NCI-H82 (cell line): ENCODE measurements around the gene LHX3.
"Not testable (repeated sequence)": the region's sequence is repeated elsewhere in the genome, so short reads cannot be mapped to it uniquely, and the experiment has no call there.

Experiments used
- DNase-seq: peaks from one replicate; lab custom pipeline; 2025; lab: John Stamatoyannopoulos, UW

The LHX3 gene

GRCh38 chr9:136153381-136154065 lies 51.4 kb downstream of the LHX3 start:
- peak; percentile 24 for DNase-seq

- no peak for DNase-seq
These were observed 52.0 kb downstream of the LHX3 start for GRCh38 chr9:136152931-136153330.

GRCh38 chr9:136152543-136152866 lies 52.4 kb downstream of the LHX3 start:
- no peak for DNase-seq

- no peak for DNase-seq
These were observed 52.9 kb downstream of the LHX3 start for GRCh38 chr9:136151848-136152542.

GRCh38 chr9:136151214-136151804 lies 53.6 kb downstream of the LHX3 start:
- no peak for DNase-seq

- DNase-seq, result not testable (repeated sequence)
These were observed 54.2 kb downstream of the LHX3 start for GRCh38 chr9:136150664-136151213.

GRCh38 chr9:136149853-136150252 lies 55.1 kb downstream of the LHX3 start:
- no peak for DNase-seq

GRCh38 chr9:136149337-136149736 lies 55.6 kb downstream of the LHX3 start:
- DNase-seq, result no peak

GRCh38 chr9:136148766-136149165 lies 56.2 kb downstream of the LHX3 start:
- no peak for DNase-seq

- peak; percentile 71 for DNase-seq
These were observed 56.8 kb downstream of the LHX3 start for GRCh38 chr9:136147890-136148714.

- peak; percentile 41 for DNase-seq
These were observed 57.7 kb downstream of the LHX3 start for GRCh38 chr9:136147038-136147889.
